Measurements from ENCODE around the gene RAB33B. TPM values are rescaled to one million over a fixed set of nuclear protein-coding genes. Genes with fewer than 3 reads are reported as not detected.
A peak's percentile ranks its signal among the peaks of the same experiment; 100 is the strongest.

RAB33B gene
- total and polyA plus RNA-seq, 9 of the 15 experiments (the other 6 are each of a cell fraction or from before 2014, with no cell fraction given) = 1.7 to 3.7 (median 3.0) TPM

GRCh38 chr4:139453371-139454110, 380 bp upstream of the RAB33B start (continued):
- TF ChIP-seq TCF15 (CRISPR knock-in tag; IDR thresholded peaks at IDR 0.05) (no peak), NFXL1 (CRISPR knock-in tag; IDR thresholded peaks at IDR 0.05) (no peak), ZMIZ1 (IDR thresholded peaks at IDR 0.05; ENCODE audit: low read depth in 2 of 2, low read length in 2 of 2) (0 out of 4 replicates have a peak, but pooled peaks of 1 of the 2 experiments have one; percentile 33), SRF (CRISPR knock-in tag; IDR thresholded peaks at IDR 0.05) (peak in 1 of 2 experiments; percentile 18; a peak in 1 of 4 replicates), HCFC1 (IDR thresholded peaks at IDR 0.05; ENCODE audit: low read depth, low read length) (no peak), KDM2B (CRISPR knock-in tag; IDR thresholded peaks at IDR 0.05) (no peak), TARDBP (IDR thresholded peaks at IDR 0.05) (0 out of 2 replicates have a peak, but pooled peaks have one; percentile 14), SUPT5H (IDR thresholded peaks at IDR 0.05) (peak; percentile 94), KAT8 (IDR thresholded peaks at IDR 0.05; ENCODE audit: low read depth) (no peak), CEBPG (CRISPR knock-in tag; IDR thresholded peaks at IDR 0.05) (no peak), CEBPG (tag; conservative IDR thresholded peaks at IDR 0.05 in 1 of 2, IDR thresholded peaks at IDR 0.05 in 1 of 2) (no peak), HNRNPUL1 (IDR thresholded peaks at IDR 0.05; ENCODE audit: low read length) (no peak), IFI16 (CRISPR knock-in tag; IDR thresholded peaks at IDR 0.05) (no peak), ZBTB5 (IDR thresholded peaks at IDR 0.05) (no peak), CBX1 (IDR thresholded peaks at IDR 0.05; ENCODE audit: low read depth) (peak; percentile 96), CREB1 (IDR thresholded peaks at IDR 0.05) (no peak; the same call in 1 of the 2 replicates), CREB1 (CRISPR knock-in tag; IDR thresholded peaks at IDR 0.05) (peak; percentile 55)

Measured in K562 (cell line).